ENCODE data around the gene STRADA. TPM values are rescaled to one million over a fixed set of nuclear protein-coding genes. Genes with fewer than 3 reads are reported as not detected.

STRADA gene
- polyA plus RNA-seq, 3 donors = 12.5 to 51.9 (median 19.8) TPM

DNA sequence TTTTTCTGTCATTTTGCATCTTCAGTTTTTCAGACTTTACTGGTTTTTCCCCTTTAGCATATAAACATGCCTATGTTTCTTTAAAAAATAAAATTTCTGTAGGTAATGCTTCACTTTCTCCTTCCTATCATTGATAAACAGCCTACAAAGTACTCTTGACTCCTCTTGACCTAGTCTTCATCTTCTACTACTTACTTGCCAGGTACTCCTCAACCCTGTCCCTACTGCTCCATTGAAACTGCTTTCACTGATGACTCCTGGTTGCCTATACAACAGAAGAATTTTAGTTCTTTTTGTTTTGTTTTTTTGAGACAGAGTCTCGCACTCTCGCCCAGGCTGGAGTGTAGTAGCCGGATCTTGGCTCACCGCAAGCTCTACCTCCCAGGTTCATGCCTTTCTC is 39.3 kb upstream of the STRADA start:
- Mint-ChIP-seq H3K27me3 (ENCODE audit: low read depth in 3 of 3) (no peaks in the 10 kb centered on the region), H3K9me3 (no peaks in the 10 kb centered on the region), H3K4me3 (no peak overlapping the region), H3K36me3 (peaks cover 32 to 64% of the 10 kb centered on the region in 2 donors), H3K4me1 (peaks cover 28% of the 10 kb centered on the region), H3K27ac (peak overlapping the region in 2 of 7 donors; percentile 2 to 44)
- peak overlapping the region in 1 of 2 donors; percentile 57 for H3K27ac ChIP-seq (ENCODE audit: low read depth in 1 of 2, low read length in 2 of 2)
- TF ChIP-seq, protein P1, sequence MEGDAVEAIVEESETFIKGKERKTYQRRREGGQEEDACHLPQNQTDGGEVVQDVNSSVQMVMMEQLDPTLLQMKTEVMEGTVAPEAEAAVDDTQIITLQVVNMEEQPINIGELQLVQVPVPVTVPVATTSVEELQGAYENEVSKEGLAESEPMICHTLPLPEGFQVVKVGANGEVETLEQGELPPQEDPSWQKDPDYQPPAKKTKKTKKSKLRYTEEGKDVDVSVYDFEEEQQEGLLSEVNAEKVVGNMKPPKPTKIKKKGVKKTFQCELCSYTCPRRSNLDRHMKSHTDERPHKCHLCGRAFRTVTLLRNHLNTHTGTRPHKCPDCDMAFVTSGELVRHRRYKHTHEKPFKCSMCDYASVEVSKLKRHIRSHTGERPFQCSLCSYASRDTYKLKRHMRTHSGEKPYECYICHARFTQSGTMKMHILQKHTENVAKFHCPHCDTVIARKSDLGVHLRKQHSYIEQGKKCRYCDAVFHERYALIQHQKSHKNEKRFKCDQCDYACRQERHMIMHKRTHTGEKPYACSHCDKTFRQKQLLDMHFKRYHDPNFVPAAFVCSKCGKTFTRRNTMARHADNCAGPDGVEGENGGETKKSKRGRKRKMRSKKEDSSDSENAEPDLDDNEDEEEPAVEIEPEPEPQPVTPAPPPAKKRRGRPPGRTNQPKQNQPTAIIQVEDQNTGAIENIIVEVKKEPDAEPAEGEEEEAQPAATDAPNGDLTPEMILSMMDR (IDR thresholded peaks at IDR 0.05) = no peak
- H4K20me1 ChIP-seq (ENCODE audit: insufficient read depth, low read length) = peaks cover 99% of the 10 kb centered on the region
- H2AFZ ChIP-seq (ENCODE audit: insufficient read depth, low read depth, low read length, poor library complexity, severe bottlenecking) = no peak overlapping the region
- intact Hi-C loops (cut with micrococcal nuclease) = no loop called here
- 100% methylated on average over 2 of the region's 4 CpGs for WGBS (ENCODE audit: insufficient coverage)
- H3K4me1 ChIP-seq (ENCODE audit: control insufficient read depth in 1 of 2, insufficient read depth in 2 of 2, low read length in 2 of 2) = peaks cover 3 to 7% of the 10 kb centered on the region in 2 donors
- H3K36me3 ChIP-seq (replicated peaks in 1 of 2; ENCODE audit: control insufficient read depth in 1 of 2, insufficient read depth in 2 of 2, low read length in 2 of 2) = peaks cover 37 to 84% of the 10 kb centered on the region in 2 donors
- H3K4me2 ChIP-seq (replicated peaks; ENCODE audit: extremely low read depth, low read length, poor library complexity, severe bottlenecking) = no peak overlapping the region
- H3K79me2 ChIP-seq (ENCODE audit: insufficient read depth, low read length) = peaks cover 100% of the 10 kb centered on the region
- H3K27me3 ChIP-seq (ENCODE audit: control insufficient read depth in 2 of 2, insufficient read depth in 2 of 2, low read length in 2 of 2) = no peaks in the 10 kb centered on the region
- no peak overlapping the region for H3K4me3 ChIP-seq (replicated peaks in 1 of 3; ENCODE audit: low read depth in 2 of 3, low read length in 3 of 3)
- no peak for DNase-seq
- H3K9me3 ChIP-seq (replicated peaks in 1 of 2; ENCODE audit: control insufficient read depth in 1 of 2, insufficient read depth in 1 of 2, low read length in 2 of 2) = no peaks in the 10 kb centered on the region
- H3K9ac ChIP-seq (ENCODE audit: insufficient read depth, low read length, poor library complexity, severe bottlenecking) = no peak overlapping the region

DNA sequence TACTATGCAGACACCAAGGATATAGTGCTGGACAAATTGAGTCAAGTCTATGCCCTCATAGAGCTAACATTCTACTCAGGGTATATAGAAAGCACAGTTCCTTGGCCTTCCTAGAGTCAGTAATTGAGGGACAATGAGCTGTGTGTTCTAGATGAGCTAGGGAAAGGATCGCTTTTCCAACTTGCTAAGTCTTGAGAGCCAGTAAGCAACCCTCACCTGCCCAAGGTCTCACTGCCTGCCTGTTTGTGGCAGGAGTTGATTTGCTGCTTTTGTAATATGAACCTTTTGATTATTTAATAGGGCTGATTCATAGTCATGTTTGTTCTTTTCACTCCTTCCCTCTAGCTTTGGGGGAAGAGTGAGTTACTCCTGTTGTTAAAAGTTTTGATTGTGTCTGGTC is 38.9 kb upstream of the STRADA start:
- 100% methylated on average over 1 of the region's 1 CpG for WGBS (ENCODE audit: insufficient coverage)
- Histone ChIP-seq H4K20me1 (ENCODE audit: insufficient read depth, low read length) (peaks cover 99% of the 10 kb centered on the region), H3K9me3 (replicated peaks in 1 of 2; ENCODE audit: control insufficient read depth in 1 of 2, insufficient read depth in 1 of 2, low read length in 2 of 2) (no peaks in the 10 kb centered on the region), H2AFZ (ENCODE audit: insufficient read depth, low read depth, low read length, poor library complexity, severe bottlenecking) (no peak overlapping the region), H3K79me2 (ENCODE audit: insufficient read depth, low read length) (peaks cover 100% of the 10 kb centered on the region), H3K9ac (ENCODE audit: insufficient read depth, low read length, poor library complexity, severe bottlenecking) (no peak overlapping the region), H3K4me1 (ENCODE audit: control insufficient read depth in 1 of 2, insufficient read depth in 2 of 2, low read length in 2 of 2) (peaks cover 5 to 11% of the 10 kb centered on the region in 2 donors), H3K36me3 (replicated peaks in 1 of 2; ENCODE audit: control insufficient read depth in 1 of 2, insufficient read depth in 2 of 2, low read length in 2 of 2) (peaks cover 34 to 79% of the 10 kb centered on the region in 2 donors), H3K27me3 (ENCODE audit: control insufficient read depth in 2 of 2, insufficient read depth in 2 of 2, low read length in 2 of 2) (no peaks in the 10 kb centered on the region), H3K27ac (ENCODE audit: low read depth in 1 of 2, low read length in 2 of 2) (peak overlapping the region in 1 of 2 donors; percentile 57), H3K4me2 (replicated peaks; ENCODE audit: extremely low read depth, low read length, poor library complexity, severe bottlenecking) (no peak overlapping the region), H3K4me3 (replicated peaks in 1 of 3; ENCODE audit: low read depth in 2 of 3, low read length in 3 of 3) (no peak overlapping the region)
- intact Hi-C loops (cut with micrococcal nuclease) = no loop called here
- H3K4me3 Mint-ChIP-seq = no peak overlapping the region
- TF ChIP-seq, protein P1 (IDR thresholded peaks at IDR 0.05) = no peak
- H3K27ac Mint-ChIP-seq = peak overlapping the region in 3 of 7 donors; percentile 7 to 44 (median 16)
- H3K36me3 Mint-ChIP-seq = peaks cover 32 to 64% of the 10 kb centered on the region in 2 donors
- no peaks in the 10 kb centered on the region for H3K27me3 Mint-ChIP-seq (ENCODE audit: low read depth in 3 of 3)
- no peaks in the 10 kb centered on the region for H3K9me3 Mint-ChIP-seq
- peaks cover 31% of the 10 kb centered on the region for H3K4me1 Mint-ChIP-seq
- no peak for DNase-seq
